Liver (tissue), 9 donors: ENCODE data around the gene VPS26C. TPM values are rescaled to one million over a fixed set of nuclear protein-coding genes. Genes with fewer than 3 reads are reported as not detected.

Source experiments
- DNase-seq: peaks from one replicate; pipeline ENCODE4 v3.0.0-alpha.2; 2017; ENCODE audit warnings: low spot score
- H3K27ac ChIP-seq, 2 donors: one replicate each; pipeline ENCODE4 v1.7.0; 2013; ENCODE audit warnings: inconsistent platforms in 2 of 2, low read length in 2 of 2, control low read depth in 1 of 2, low read depth in 1 of 2, mild to moderate bottlenecking in 1 of 2
- H3K27me3 ChIP-seq, 4 donors: one replicate each; pipeline versions ENCODE4 v1.6.1 to v1.7.0; 2013; ENCODE audit warnings: low read length in 3 of 4, inconsistent platforms in 1 of 4, mild to moderate bottlenecking in 1 of 4, moderate library complexity in 1 of 4; ENCODE audit not compliant: control insufficient read depth in 4 of 4, insufficient read depth in 4 of 4
- H3K36me3 ChIP-seq, 4 donors: one replicate each; pipeline versions ENCODE4 v1.6.1 to v1.7.0; 2013; ENCODE audit warnings: low read length in 3 of 4, mild to moderate bottlenecking in 3 of 4, low read depth in 1 of 4, moderate library complexity in 1 of 4; ENCODE audit not compliant: control insufficient read depth in 4 of 4, insufficient read depth in 3 of 4
- H3K4me1 ChIP-seq, 4 donors: one replicate each; pipeline versions ENCODE4 v1.6.1 to v1.7.0; 2013; ENCODE audit warnings: low read length in 3 of 4, mild to moderate bottlenecking in 3 of 4, moderate library complexity in 1 of 4; ENCODE audit not compliant: control insufficient read depth in 4 of 4, insufficient read depth in 4 of 4
- H3K4me3 ChIP-seq, 3 donors: one replicate each; pipeline versions ENCODE4 v1.6.1 to v1.7.0; 2013; ENCODE audit warnings: low read length in 3 of 3, control low read depth in 1 of 3, low read depth in 1 of 3, mild to moderate bottlenecking in 1 of 3
- H3K9ac ChIP-seq, 2 donors: one replicate each; pipeline ENCODE4 v1.7.0; 2013; ENCODE audit warnings: low read length in 2 of 2, mild to moderate bottlenecking in 2 of 2, moderate library complexity in 2 of 2, control low read depth in 1 of 2, low read depth in 1 of 2
- H3K9me3 ChIP-seq, 4 donors: one replicate each; pipeline versions ENCODE4 v1.6.1 to v1.7.0; 2013; ENCODE audit warnings: low read length in 3 of 4; ENCODE audit not compliant: control insufficient read depth in 4 of 4
- FOXA1 ChIP-seq: IDR thresholded peaks from 2 replicates; pipeline ENCODE4 v1.6.1; 2016; ENCODE audit warnings: antibody characterized with exemption
- FOXA2 ChIP-seq: IDR thresholded peaks from 2 replicates; pipeline ENCODE4 v1.6.1; 2016; ENCODE audit warnings: antibody characterized with exemption
- GABPA ChIP-seq, 2 donors: IDR thresholded peaks in 1 of 2; conservative IDR thresholded peaks in 1 of 2; 2 replicates each; pipeline ENCODE4 v1.6.1; 2016; ENCODE audit warnings: antibody characterized with exemption in 2 of 2, mild to moderate bottlenecking in 1 of 2, moderate library complexity in 1 of 2
- HNF4A ChIP-seq, 2 donors: conservative IDR thresholded peaks; 2 replicates each; pipeline ENCODE4 v1.6.1; 2016; ENCODE audit warnings: antibody characterized with exemption in 2 of 2, mild to moderate bottlenecking in 2 of 2
- HNF4G ChIP-seq: IDR thresholded peaks from 2 replicates; pipeline ENCODE4 v1.6.1; 2016; ENCODE audit warnings: antibody characterized with exemption
- NR2F2 ChIP-seq: IDR thresholded peaks from 2 replicates; pipeline ENCODE4 v1.6.1; 2016; ENCODE audit warnings: antibody characterized with exemption
- RAD21 ChIP-seq, 2 donors: IDR thresholded peaks; 2 replicates each; pipeline ENCODE4 v1.6.1; 2016; ENCODE audit warnings: antibody characterized with exemption in 2 of 2, mild to moderate bottlenecking in 2 of 2
- RXRA ChIP-seq, 2 donors: IDR thresholded peaks; 2 replicates each; pipeline ENCODE4 v1.6.1; 2017 to 2018; ENCODE audit warnings: antibody characterized with exemption in 2 of 2, mild to moderate bottlenecking in 1 of 2
- SP1 ChIP-seq: IDR thresholded peaks from 2 replicates; pipeline ENCODE4 v1.6.1; 2018; ENCODE audit warnings: antibody characterized with exemption, mild to moderate bottlenecking
- YY1 ChIP-seq: IDR thresholded peaks from 2 replicates; pipeline ENCODE4 v1.6.1; 2016; ENCODE audit warnings: antibody characterized with exemption, mild to moderate bottlenecking
- WGBS: extraction: QIAGEN DNeasy Blood & Tissue Kit; methylation state at CpG from one replicate; pipeline ENCODE4 v1.1.7; 2013; 5-methylcytosine and 5-hydroxymethylcytosine counted together
- polyA plus RNA-seq, 2 donors: library from polyadenylated mRNA; stranded (reverse) in 1 of 2; unstranded in 1 of 2; fragments of 200-250 nt in 1 of 2; fragments of >200 nt in 1 of 2; fragmentation: Nextera tagmentation in 1 of 2; extraction: Ambion mirVana in 1 of 2; gene quantifications; one replicate each; pipeline versions ENCODE4 v1.2.1 to v1.2.3, GENCODE V29; 2013 to 2015
- total RNA-seq, 2 donors: library from RNA; depleted of rRNA; stranded (reverse); fragments of >200 nt; gene quantifications; one replicate each; pipeline ENCODE4 v1.2.3, GENCODE V29; 2014
- TF ChIP-seq, protein P1 (sequence below): IDR thresholded peaks from 2 replicates; pipeline ENCODE4 v1.6.1; 2016; ENCODE audit warnings: antibody characterized with exemption
- TF ChIP-seq, protein P2 (sequence below): IDR thresholded peaks from 2 replicates; pipeline ENCODE4 v1.6.1; 2016; ENCODE audit warnings: antibody characterized with exemption
- TF ChIP-seq, protein P3 (sequence below): IDR thresholded peaks from 2 replicates; pipeline ENCODE4 v1.6.1; 2016; ENCODE audit warnings: antibody characterized with exemption, mild to moderate bottlenecking
- TF ChIP-seq, protein P4 (sequence below): IDR thresholded peaks from 2 replicates; pipeline ENCODE4 v1.6.1; 2016; ENCODE audit warnings: antibody characterized with exemption
- donor health status: healthy.
- donor health status: healthy.
- donor health status: healthy.
- donor health status: healthy.
- donor health status: healthy.

Gene VPS26C
- total and polyA plus RNA-seq, 4 donors, result 16.3 to 37.7 (median 22.8) TPM

DNA sequence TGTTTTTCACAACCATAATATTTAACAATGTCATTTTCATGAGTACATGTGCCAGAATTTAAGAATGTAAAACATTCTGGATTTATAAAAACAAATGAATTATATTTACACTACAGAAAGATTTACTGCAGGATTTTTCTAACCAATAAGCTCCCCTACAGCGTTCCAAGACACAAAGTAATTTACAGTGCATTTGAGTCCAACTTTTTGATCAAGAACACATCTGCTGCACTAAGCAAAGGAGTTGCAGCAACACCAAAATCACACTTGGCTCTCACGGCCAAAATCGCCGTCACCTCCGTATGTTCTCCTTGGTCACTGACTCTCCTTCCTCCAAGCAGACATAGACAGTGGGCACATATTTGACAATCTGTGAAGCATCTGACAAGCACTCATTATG, 7.7 kb downstream of the VPS26C start:
- Histone ChIP-seq H3K4me3 (no peak overlapping the region), H3K36me3 (no peaks in the 10 kb centered on the region), H3K9me3 (no peaks in the 10 kb centered on the region), H3K27me3 (no peaks in the 10 kb centered on the region), H3K9ac (no peak overlapping the region), H3K4me1 (peaks cover 2 to 26% (median 13%) of the 10 kb centered on the region in 4 donors), H3K27ac (no peak overlapping the region)
- DNase-seq, result no peak
- no peak for TF ChIP-seq FOXA1
- 91% methylated on average over 5 of the region's 5 CpGs for WGBS

DNA sequence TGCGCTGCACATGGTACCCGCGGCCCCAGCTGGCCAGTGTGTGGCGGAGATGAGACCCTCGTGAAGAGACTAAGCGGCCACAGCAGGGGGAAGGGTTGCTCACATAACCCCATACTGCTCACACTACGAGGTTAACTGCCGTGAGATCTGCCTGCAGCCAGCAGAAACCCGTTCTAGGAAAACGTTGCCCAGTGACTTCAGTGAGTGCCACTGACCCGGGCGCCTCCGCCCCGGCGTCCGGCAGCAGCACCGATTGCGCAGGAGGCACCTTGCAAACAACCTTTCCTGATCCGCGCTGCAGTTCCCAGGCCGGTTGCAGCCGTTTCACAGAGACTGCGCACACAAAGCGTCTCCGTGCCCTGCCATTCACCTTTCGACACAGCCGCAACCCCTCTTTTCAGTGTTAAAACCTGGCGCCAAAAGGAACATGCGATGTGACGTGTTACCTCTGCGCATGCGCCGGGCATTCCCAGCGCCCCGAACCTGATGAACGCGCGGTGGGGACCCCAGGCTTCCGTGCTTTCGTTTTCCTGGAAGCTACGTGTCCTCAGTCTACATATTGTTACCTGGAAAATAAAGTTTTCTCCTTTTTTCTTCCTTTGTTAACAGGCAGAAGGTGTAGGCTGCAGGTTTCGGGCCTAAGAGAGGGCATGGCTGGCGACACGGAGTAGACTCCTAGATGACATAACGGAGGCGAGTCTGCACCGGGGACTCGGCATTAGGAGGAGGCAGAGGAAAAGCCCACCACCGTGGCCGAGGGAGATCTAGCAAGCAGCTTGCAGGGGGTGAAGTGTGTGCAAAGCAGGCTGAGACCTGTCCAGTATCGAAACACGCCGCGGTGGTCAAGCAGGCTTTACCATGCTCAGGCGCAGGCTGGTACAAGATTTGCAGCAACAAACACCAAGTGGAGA, 8.9 kb downstream of the VPS26C start:
- Histone ChIP-seq H3K4me3 (peak overlapping the region; percentile 28 to 89 (median 51)), H3K36me3 (no peaks in the 10 kb centered on the region), H3K9ac (peak overlapping the region; percentile 40 to 92), H3K4me1 (peaks cover 2 to 26% (median 13%) of the 10 kb centered on the region in 4 donors), H3K9me3 (no peaks in the 10 kb centered on the region), H3K27me3 (no peaks in the 10 kb centered on the region), H3K27ac (peak overlapping the region; percentile 92 to 99)
- TF ChIP-seq HNF4G (no peak), SP1 (peak; percentile 51), FOXA2 (peak; percentile 20), NR2F2 (peak; percentile 7), HNF4A (conservative IDR thresholded peaks at IDR 0.05) (peak in 1 of 2 donors; percentile 51), YY1 (peak; percentile 37), GABPA (IDR thresholded peaks at IDR 0.05 in 1 of 2, conservative IDR thresholded peaks at IDR 0.05 in 1 of 2) (peak in 1 of 2 donors; percentile 52), RAD21 (IDR thresholded peaks at IDR 0.05) (peak in 1 of 2 donors; percentile 32), FOXA1 (no peak), RXRA (IDR thresholded peaks at IDR 0.05) (peak; percentile 87 to 92)
- TF ChIP-seq, protein P1, sequence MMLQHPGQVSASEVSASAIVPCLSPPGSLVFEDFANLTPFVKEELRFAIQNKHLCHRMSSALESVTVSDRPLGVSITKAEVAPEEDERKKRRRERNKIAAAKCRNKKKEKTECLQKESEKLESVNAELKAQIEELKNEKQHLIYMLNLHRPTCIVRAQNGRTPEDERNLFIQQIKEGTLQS, result no peak
- TF ChIP-seq, protein P2, sequence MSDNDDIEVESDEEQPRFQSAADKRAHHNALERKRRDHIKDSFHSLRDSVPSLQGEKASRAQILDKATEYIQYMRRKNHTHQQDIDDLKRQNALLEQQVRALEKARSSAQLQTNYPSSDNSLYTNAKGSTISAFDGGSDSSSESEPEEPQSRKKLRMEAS, result peak; percentile 75
- TF ChIP-seq, protein P3, sequence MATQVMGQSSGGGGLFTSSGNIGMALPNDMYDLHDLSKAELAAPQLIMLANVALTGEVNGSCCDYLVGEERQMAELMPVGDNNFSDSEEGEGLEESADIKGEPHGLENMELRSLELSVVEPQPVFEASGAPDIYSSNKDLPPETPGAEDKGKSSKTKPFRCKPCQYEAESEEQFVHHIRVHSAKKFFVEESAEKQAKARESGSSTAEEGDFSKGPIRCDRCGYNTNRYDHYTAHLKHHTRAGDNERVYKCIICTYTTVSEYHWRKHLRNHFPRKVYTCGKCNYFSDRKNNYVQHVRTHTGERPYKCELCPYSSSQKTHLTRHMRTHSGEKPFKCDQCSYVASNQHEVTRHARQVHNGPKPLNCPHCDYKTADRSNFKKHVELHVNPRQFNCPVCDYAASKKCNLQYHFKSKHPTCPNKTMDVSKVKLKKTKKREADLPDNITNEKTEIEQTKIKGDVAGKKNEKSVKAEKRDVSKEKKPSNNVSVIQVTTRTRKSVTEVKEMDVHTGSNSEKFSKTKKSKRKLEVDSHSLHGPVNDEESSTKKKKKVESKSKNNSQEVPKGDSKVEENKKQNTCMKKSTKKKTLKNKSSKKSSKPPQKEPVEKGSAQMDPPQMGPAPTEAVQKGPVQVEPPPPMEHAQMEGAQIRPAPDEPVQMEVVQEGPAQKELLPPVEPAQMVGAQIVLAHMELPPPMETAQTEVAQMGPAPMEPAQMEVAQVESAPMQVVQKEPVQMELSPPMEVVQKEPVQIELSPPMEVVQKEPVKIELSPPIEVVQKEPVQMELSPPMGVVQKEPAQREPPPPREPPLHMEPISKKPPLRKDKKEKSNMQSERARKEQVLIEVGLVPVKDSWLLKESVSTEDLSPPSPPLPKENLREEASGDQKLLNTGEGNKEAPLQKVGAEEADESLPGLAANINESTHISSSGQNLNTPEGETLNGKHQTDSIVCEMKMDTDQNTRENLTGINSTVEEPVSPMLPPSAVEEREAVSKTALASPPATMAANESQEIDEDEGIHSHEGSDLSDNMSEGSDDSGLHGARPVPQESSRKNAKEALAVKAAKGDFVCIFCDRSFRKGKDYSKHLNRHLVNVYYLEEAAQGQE, result peak; percentile 21
- TF ChIP-seq, protein P4, sequence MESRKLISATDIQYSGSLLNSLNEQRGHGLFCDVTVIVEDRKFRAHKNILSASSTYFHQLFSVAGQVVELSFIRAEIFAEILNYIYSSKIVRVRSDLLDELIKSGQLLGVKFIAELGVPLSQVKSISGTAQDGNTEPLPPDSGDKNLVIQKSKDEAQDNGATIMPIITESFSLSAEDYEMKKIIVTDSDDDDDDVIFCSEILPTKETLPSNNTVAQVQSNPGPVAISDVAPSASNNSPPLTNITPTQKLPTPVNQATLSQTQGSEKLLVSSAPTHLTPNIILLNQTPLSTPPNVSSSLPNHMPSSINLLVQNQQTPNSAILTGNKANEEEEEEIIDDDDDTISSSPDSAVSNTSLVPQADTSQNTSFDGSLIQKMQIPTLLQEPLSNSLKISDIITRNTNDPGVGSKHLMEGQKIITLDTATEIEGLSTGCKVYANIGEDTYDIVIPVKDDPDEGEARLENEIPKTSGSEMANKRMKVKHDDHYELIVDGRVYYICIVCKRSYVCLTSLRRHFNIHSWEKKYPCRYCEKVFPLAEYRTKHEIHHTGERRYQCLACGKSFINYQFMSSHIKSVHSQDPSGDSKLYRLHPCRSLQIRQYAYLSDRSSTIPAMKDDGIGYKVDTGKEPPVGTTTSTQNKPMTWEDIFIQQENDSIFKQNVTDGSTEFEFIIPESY, result no peak
- DNase-seq, result peak; percentile 76
- WGBS, result 13% methylated on average over 55 of the region's 55 CpGs
